HEK293 (cell line): ENCODE results near the gene KLHDC4.

ENCODE experiments used
- CTCF ChIA-PET: fragments of 350-600 bp; formaldehyde crosslinking; extraction: SDS; loops from one replicate; lab custom pipeline; 2021; ENCODE audit warnings: antibody characterized with exemption; lab: Yijun Ruan, JAX
- POLR2A ChIA-PET: fragments of 300-600 bp; formaldehyde crosslinking; extraction: SDS; loops from one replicate; lab custom pipeline; 2020; ENCODE audit warnings: antibody characterized with exemption, inconsistent platforms; lab: Yijun Ruan, JAX
- H3K27ac ChIP-seq: fragments of 200-500 bp; sonication (Bioruptor generic); 2 replicates; pipeline ENCODE4 v1.5.1; 2014; ENCODE audit warnings: low read depth, low read length, control low read depth, inconsistent platforms; ENCODE audit errors: extremely low read depth
- H3K36me3 ChIP-seq, 2 experiments: fragments of 200-500 bp in 1 of 2; sonication (Bioruptor generic) in 1 of 2; 1 replicate in 1 of 2; 2 replicates in 1 of 2; pipeline ENCODE4 v1.5.1; 2014 to 2017; ENCODE audit warnings: inconsistent platforms in 2 of 2, low read length in 2 of 2; ENCODE audit not compliant: control insufficient read depth in 2 of 2, insufficient read depth in 1 of 2
- H3K4me1 ChIP-seq: fragments of 200-500 bp; sonication (Bioruptor generic); 2 replicates; pipeline ENCODE4 v1.5.1; 2014; ENCODE audit warnings: mild to moderate bottlenecking, low read length, inconsistent platforms; ENCODE audit not compliant: control insufficient read depth, insufficient read depth
- H3K4me3 ChIP-seq: 2 replicates; pipeline ENCODE4 v1.5.1; 2011; ENCODE audit warnings: low read depth, mild to moderate bottlenecking, control low read depth, low read length, moderate library complexity
- H3K9me3 ChIP-seq: fragments of 200-500 bp; sonication (Bioruptor generic); 2 replicates; pipeline ENCODE4 v1.5.1; 2014; ENCODE audit warnings: low read depth, low read length, inconsistent platforms; ENCODE audit not compliant: control insufficient read depth, insufficient read depth
- BCL11B ChIP-seq: fragments of 450-650 bp; formaldehyde crosslinking; IDR thresholded peaks from 2 replicates; pipeline ENCODE4 v1.5.1; 2016; ENCODE audit warnings: low read depth, missing biosample characterization, missing genetic modification characterization
- HIC1 ChIP-seq: fragments of 450-650 bp; formaldehyde crosslinking; IDR thresholded peaks from 2 replicates; pipeline ENCODE4 v1.5.1; 2016; ENCODE audit warnings: missing biosample characterization, missing genetic modification characterization
- KLF16 ChIP-seq: fragments of 450-650 bp; formaldehyde crosslinking; IDR thresholded peaks from 2 replicates; pipeline ENCODE4 v1.5.1; 2017; ENCODE audit warnings: missing biosample characterization, missing genetic modification characterization
- OSR2 ChIP-seq: fragments of 450-650 bp; formaldehyde crosslinking; IDR thresholded peaks from 2 replicates; pipeline ENCODE4 v1.5.1; 2016; ENCODE audit warnings: missing biosample characterization, missing genetic modification characterization
- PRDM1 ChIP-seq: fragments of 450-650 bp; formaldehyde crosslinking; IDR thresholded peaks from 2 replicates; pipeline ENCODE4; 2016; ENCODE audit warnings: missing biosample characterization, missing genetic modification characterization
- SALL2 ChIP-seq: fragments of 450-650 bp; formaldehyde crosslinking; IDR thresholded peaks from 2 replicates; pipeline ENCODE4 v1.5.0; 2017; ENCODE audit warnings: missing biosample characterization, mild to moderate bottlenecking, missing genetic modification characterization, borderline replicate concordance
- SCRT2 ChIP-seq: fragments of 450-650 bp; formaldehyde crosslinking; IDR thresholded peaks from 2 replicates; pipeline ENCODE4 v1.5.1; 2016; ENCODE audit warnings: missing biosample characterization, missing genetic modification characterization
- ZBTB10 ChIP-seq: fragments of 450-650 bp; formaldehyde crosslinking; IDR thresholded peaks from 2 replicates; pipeline ENCODE4 v1.5.1; 2016; ENCODE audit warnings: missing biosample characterization, missing genetic modification characterization
- ZFP69B ChIP-seq: fragments of 450-650 bp; formaldehyde crosslinking; IDR thresholded peaks from 2 replicates; pipeline ENCODE4 v1.5.1; 2016; ENCODE audit warnings: missing biosample characterization, missing genetic modification characterization
- ZIC2 ChIP-seq: fragments of 450-650 bp; formaldehyde crosslinking; IDR thresholded peaks from 2 replicates; pipeline ENCODE4 v1.5.1; 2016; ENCODE audit warnings: missing biosample characterization, missing genetic modification characterization
- ZNF157 ChIP-seq: fragments of 450-650 bp; formaldehyde crosslinking; IDR thresholded peaks from 2 replicates; pipeline ENCODE4 v1.5.1; 2016; ENCODE audit warnings: missing biosample characterization, missing genetic modification characterization
- ZNF202 ChIP-seq: fragments of 450-650 bp; formaldehyde crosslinking; IDR thresholded peaks from 2 replicates; pipeline ENCODE4 v1.5.1; 2016; ENCODE audit warnings: missing biosample characterization, missing genetic modification characterization, borderline replicate concordance
- ZNF214 ChIP-seq: fragments of 450-650 bp; formaldehyde crosslinking; IDR thresholded peaks from 2 replicates; pipeline ENCODE4 v1.5.1; 2017; ENCODE audit warnings: missing biosample characterization, mild to moderate bottlenecking, missing genetic modification characterization, borderline replicate concordance
- ZNF324 ChIP-seq: fragments of 450-650 bp; formaldehyde crosslinking; IDR thresholded peaks from 2 replicates; pipeline ENCODE4 v1.5.1; 2016; ENCODE audit warnings: missing biosample characterization, missing genetic modification characterization
- ZNF404 ChIP-seq: fragments of 450-650 bp; formaldehyde crosslinking; IDR thresholded peaks from 2 replicates; pipeline ENCODE4 v1.5.1; 2017; ENCODE audit warnings: missing biosample characterization, missing genetic modification characterization
- ZNF433 ChIP-seq: fragments of 450-650 bp; formaldehyde crosslinking; IDR thresholded peaks from 2 replicates; pipeline ENCODE4 v1.5.1; 2016; ENCODE audit warnings: missing biosample characterization, missing genetic modification characterization, low read depth
- ZNF510 ChIP-seq: fragments of 450-650 bp; formaldehyde crosslinking; IDR thresholded peaks from 2 replicates; pipeline ENCODE4 v1.5.1; 2018; ENCODE audit warnings: mild to moderate bottlenecking, missing genetic modification characterization, missing biosample characterization; ENCODE audit not compliant: insufficient replicate concordance
- ZNF544 ChIP-seq: fragments of 450-650 bp; formaldehyde crosslinking; IDR thresholded peaks from 2 replicates; pipeline ENCODE4 v1.5.0; 2017; ENCODE audit warnings: missing biosample characterization, missing genetic modification characterization
- ZNF555 ChIP-seq: fragments of 450-650 bp; formaldehyde crosslinking; conservative IDR thresholded peaks from 2 replicates; pipeline ENCODE4 v1.5.1; 2017; ENCODE audit warnings: missing biosample characterization, mild to moderate bottlenecking, missing genetic modification characterization, inconsistent platforms
- ZNF558 ChIP-seq: fragments of 450-650 bp; formaldehyde crosslinking; IDR thresholded peaks from 2 replicates; pipeline ENCODE4 v1.5.1; 2016; ENCODE audit warnings: missing biosample characterization, missing genetic modification characterization
- ZNF561 ChIP-seq: fragments of 450-650 bp; IDR thresholded peaks from 2 replicates; pipeline ENCODE4 v1.5.1; 2018; ENCODE audit warnings: missing biosample characterization, missing genetic modification characterization, borderline replicate concordance
- ZNF600 ChIP-seq: fragments of 450-650 bp; formaldehyde crosslinking; IDR thresholded peaks from 2 replicates; pipeline ENCODE4 v1.5.1; 2016; ENCODE audit warnings: missing biosample characterization, missing genetic modification characterization
- ZNF624 ChIP-seq: fragments of 450-650 bp; formaldehyde crosslinking; IDR thresholded peaks from 2 replicates; pipeline ENCODE4 v1.5.1; 2017; ENCODE audit warnings: missing biosample characterization, missing genetic modification characterization
- ZNF768 ChIP-seq: fragments of 450-650 bp; formaldehyde crosslinking; IDR thresholded peaks from 2 replicates; pipeline ENCODE4 v1.5.1; 2018; ENCODE audit warnings: missing biosample characterization, mild to moderate bottlenecking, missing genetic modification characterization
- ZNF785 ChIP-seq: fragments of 450-650 bp; formaldehyde crosslinking; IDR thresholded peaks from 2 replicates; pipeline ENCODE4 v1.5.1; 2016; ENCODE audit warnings: missing biosample characterization, missing genetic modification characterization
- ZNF791 ChIP-seq: fragments of 450-650 bp; formaldehyde crosslinking; IDR thresholded peaks from 2 replicates; pipeline ENCODE4 v1.5.1; 2016; ENCODE audit warnings: missing biosample characterization, missing genetic modification characterization
- ZNF837 ChIP-seq: fragments of 450-650 bp; formaldehyde crosslinking; IDR thresholded peaks from 2 replicates; pipeline ENCODE4 v1.5.1; 2016; ENCODE audit warnings: missing biosample characterization, missing genetic modification characterization
- TF ChIP-seq, protein P1 (sequence below): fragments of 450-650 bp; formaldehyde crosslinking; IDR thresholded peaks from 2 replicates; pipeline ENCODE4 v1.5.1; 2016; ENCODE audit warnings: missing biosample characterization, missing genetic modification characterization
- TF ChIP-seq, protein P2 (sequence below): fragments of 450-650 bp; formaldehyde crosslinking; IDR thresholded peaks from 2 replicates; pipeline ENCODE4 v1.5.1; 2016; ENCODE audit warnings: missing biosample characterization, missing genetic modification characterization

The KLHDC4 gene

GRCh38 chr16:87703835-87704375, 61.9 kb downstream of the KLHDC4 start:
- peaks cover 0 to 68% of the 10 kb centered on the region in 2 experiments; a peak in 2 of 3 replicates for H3K36me3 ChIP-seq
- H3K4me3 ChIP-seq, result no peak overlapping the region
- ChIA-PET CTCF (interaction anchor here (1.1 to 1.4 kb wide), 2 partner anchors 14 to 68 kb away, joined by 3 to 5 read pairs; no protein-coding TSS in a partner anchor), POLR2A (no interaction called here)
- no peaks in the 10 kb centered on the region for H3K9me3 ChIP-seq
- 0 out of 2 replicates have a peak overlapping the region, but pooled peaks have one; percentile 16 for H3K27ac ChIP-seq
- no peak for TF ChIP-seq ZNF324 (tag by site-specific recombination)
- no peak for TF ChIP-seq ZFP69B (tag by site-specific recombination)
- TF ChIP-seq BCL11B, result no peak
- no peak for TF ChIP-seq ZIC2 (tag by site-specific recombination)
- no peak for TF ChIP-seq ZBTB10 (tag by site-specific recombination)
- no peak for TF ChIP-seq ZNF785 (tag by site-specific recombination)
- no peak for TF ChIP-seq ZNF404 (tag by site-specific recombination)
- no peak for TF ChIP-seq SCRT2
- TF ChIP-seq PRDM1 (tag by site-specific recombination), result no peak
- no peak for TF ChIP-seq ZNF624
- TF ChIP-seq ZNF510 (tag by site-specific recombination), result no peak
- no peak for TF ChIP-seq ZNF561 (tag by site-specific recombination)
- no peaks in the 10 kb centered on the region for H3K4me1 ChIP-seq

- no peaks in the 10 kb centered on the region for H3K4me1 ChIP-seq
- TF ChIP-seq OSR2 (tag by site-specific recombination), result no peak
- no peak for TF ChIP-seq SALL2
- TF ChIP-seq, protein P1, sequence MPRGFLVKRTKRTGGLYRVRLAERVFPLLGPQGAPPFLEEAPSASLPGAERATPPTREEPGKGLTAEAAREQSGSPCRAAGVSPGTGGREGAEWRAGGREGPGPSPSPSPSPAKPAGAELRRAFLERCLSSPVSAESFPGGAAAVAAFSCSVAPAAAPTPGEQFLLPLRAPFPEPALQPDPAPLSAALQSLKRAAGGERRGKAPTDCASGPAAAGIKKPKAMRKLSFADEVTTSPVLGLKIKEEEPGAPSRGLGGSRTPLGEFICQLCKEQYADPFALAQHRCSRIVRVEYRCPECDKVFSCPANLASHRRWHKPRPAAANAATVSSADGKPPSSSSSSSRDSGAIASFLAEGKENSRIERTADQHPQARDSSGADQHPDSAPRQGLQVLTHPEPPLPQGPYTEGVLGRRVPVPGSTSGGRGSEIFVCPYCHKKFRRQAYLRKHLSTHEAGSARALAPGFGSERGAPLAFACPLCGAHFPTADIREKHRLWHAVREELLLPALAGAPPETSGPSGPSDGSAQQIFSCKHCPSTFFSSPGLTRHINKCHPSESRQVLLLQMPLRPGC (tag by site-specific recombination), result no peak
- no peak for TF ChIP-seq ZNF600 (tag by site-specific recombination)
- no peak for TF ChIP-seq ZNF433
- TF ChIP-seq ZNF555 (tag by site-specific recombination), result no peak
- no peak for TF ChIP-seq KLF16 (tag by site-specific recombination)
- TF ChIP-seq ZNF768, result no peak
- TF ChIP-seq ZNF544 (tag by site-specific recombination), result no peak
- TF ChIP-seq ZNF202 (tag by site-specific recombination), result no peak
- TF ChIP-seq HIC1, result no peak
- no peak for TF ChIP-seq ZNF791 (tag by site-specific recombination)
- TF ChIP-seq ZNF837 (tag by site-specific recombination), result no peak
- TF ChIP-seq ZNF558 (tag by site-specific recombination), result no peak
- no peak for TF ChIP-seq ZNF214 (tag by site-specific recombination)
- TF ChIP-seq ZNF157 (tag by site-specific recombination), result no peak
- TF ChIP-seq, protein P2, sequence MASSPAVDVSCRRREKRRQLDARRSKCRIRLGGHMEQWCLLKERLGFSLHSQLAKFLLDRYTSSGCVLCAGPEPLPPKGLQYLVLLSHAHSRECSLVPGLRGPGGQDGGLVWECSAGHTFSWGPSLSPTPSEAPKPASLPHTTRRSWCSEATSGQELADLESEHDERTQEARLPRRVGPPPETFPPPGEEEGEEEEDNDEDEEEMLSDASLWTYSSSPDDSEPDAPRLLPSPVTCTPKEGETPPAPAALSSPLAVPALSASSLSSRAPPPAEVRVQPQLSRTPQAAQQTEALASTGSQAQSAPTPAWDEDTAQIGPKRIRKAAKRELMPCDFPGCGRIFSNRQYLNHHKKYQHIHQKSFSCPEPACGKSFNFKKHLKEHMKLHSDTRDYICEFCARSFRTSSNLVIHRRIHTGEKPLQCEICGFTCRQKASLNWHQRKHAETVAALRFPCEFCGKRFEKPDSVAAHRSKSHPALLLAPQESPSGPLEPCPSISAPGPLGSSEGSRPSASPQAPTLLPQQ (tag by site-specific recombination), result no peak
- TF ChIP-seq ZNF561 (tag by site-specific recombination), result no peak
- H3K27ac ChIP-seq, result no peak overlapping the region
- ChIA-PET CTCF (interaction anchor here (0.6 to 1.7 kb wide), 12 partner anchors 9 to 242 kb away, joined by 3 to 8 read pairs (median 4); partner anchors contain the start of gene KLHDC4), POLR2A (no interaction called here)
- H3K4me3 ChIP-seq, result no peak overlapping the region
- H3K36me3 ChIP-seq, result peaks cover 0 to 68% of the 10 kb centered on the region in 2 experiments; a peak in 2 of 3 replicates
- H3K9me3 ChIP-seq, result no peaks in the 10 kb centered on the region
Measured at GRCh38 chr16:87703071-87703470, 62.7 kb downstream of the KLHDC4 start.
